ENCODE measurements around the gene NDUFAF7.

The NDUFAF7 gene

GRCh38 chr2:37211939-37212338, 19.5 kb upstream of the NDUFAF7 start:
- Histone ChIP-seq H3K9me3 (ENCODE audit: control insufficient read depth, insufficient read depth, low read depth, low read length) (no peaks in the 10 kb centered on the region), H3K4me3 (ENCODE audit: low read depth, low read length) (no peak overlapping the region), H3K36me3 (ENCODE audit: control insufficient read depth in 2 of 2, insufficient read depth in 1 of 2, low read length in 2 of 2) (peaks cover 84 to 89% of the 10 kb centered on the region in 2 experiments), H3K27ac (ENCODE audit: extremely low read depth, low read depth, low read length) (no peak overlapping the region), H3K4me1 (ENCODE audit: control insufficient read depth, insufficient read depth, low read length) (no peaks in the 10 kb centered on the region)
- TF ChIP-seq ZNF701 (tag by site-specific recombination; IDR thresholded peaks at IDR 0.05) (no peak), ZBTB1 (tag by site-specific recombination; IDR thresholded peaks at IDR 0.05) (no peak), ZNF148 (tag by site-specific recombination; IDR thresholded peaks at IDR 0.05; ENCODE audit: borderline replicate concordance) (no peak), ZNF560 (tag by site-specific recombination; IDR thresholded peaks at IDR 0.05; ENCODE audit: borderline replicate concordance) (no peak), HOXC10 (CRISPR knock-in tag; IDR thresholded peaks at IDR 0.05) (no peak), ZNF202 (tag by site-specific recombination; IDR thresholded peaks at IDR 0.05; ENCODE audit: borderline replicate concordance) (no peak), ZNF580 (tag by site-specific recombination; IDR thresholded peaks at IDR 0.05) (no peak), TCF7L2 (IDR thresholded peaks at IDR 0.05; ENCODE audit: borderline replicate concordance, low read depth, low read length) (no peak), ZNF529 (tag by site-specific recombination; IDR thresholded peaks at IDR 0.05; ENCODE audit: insufficient replicate concordance) (no peak)
- ChIA-PET POLR2A (interaction anchor here (0.7 kb wide), 1 partner anchor 13 kb away, joined by 3 read pairs; no protein-coding TSS in a partner anchor), CTCF (interaction anchor here (0.6 to 1.3 kb wide), 2 partner anchors 17 to 44 kb away, joined by 3 read pairs; no protein-coding TSS in a partner anchor)

GRCh38 chr2:37215250-37215649, 16.2 kb upstream of the NDUFAF7 start:
- H3K4me3 ChIP-seq (ENCODE audit: low read depth, low read length): no peak overlapping the region
- POLR2A ChIA-PET: no interaction called here
- no peak overlapping the region for H3K27ac ChIP-seq (ENCODE audit: extremely low read depth, low read depth, low read length)
- TF ChIP-seq ZNF16 (tag by site-specific recombination; IDR thresholded peaks at IDR 0.05; ENCODE audit: low read depth): no peak
- TF ChIP-seq ZFP3 (tag by site-specific recombination; IDR thresholded peaks at IDR 0.05; ENCODE audit: low read depth): no peak
- TF ChIP-seq ZNF362 (tag by site-specific recombination; IDR thresholded peaks at IDR 0.05): no peak
- TF ChIP-seq KLF17 (tag by site-specific recombination; IDR thresholded peaks at IDR 0.05): no peak
- TF ChIP-seq ZNF266 (tag by site-specific recombination; IDR thresholded peaks at IDR 0.05; ENCODE audit: low read depth): no peak
- TF ChIP-seq GFI1B (tag by site-specific recombination; IDR thresholded peaks at IDR 0.05): no peak
- TF ChIP-seq ZBTB48 (tag by site-specific recombination; IDR thresholded peaks at IDR 0.05): no peak
- TF ChIP-seq ZNF341 (tag by site-specific recombination; IDR thresholded peaks at IDR 0.05; ENCODE audit: low read depth): no peak
- H3K36me3 ChIP-seq (ENCODE audit: control insufficient read depth in 2 of 2, insufficient read depth in 1 of 2, low read length in 2 of 2): peaks cover 83 to 92% of the 10 kb centered on the region in 2 experiments
- H3K9me3 ChIP-seq (ENCODE audit: control insufficient read depth, insufficient read depth, low read depth, low read length): no peaks in the 10 kb centered on the region
- CTCF ChIA-PET: interaction anchor here (0.6 kb wide), 1 partner anchor 13 kb away, joined by 3 read pairs; no protein-coding TSS in a partner anchor
- H3K4me1 ChIP-seq (ENCODE audit: control insufficient read depth, insufficient read depth, low read length): no peaks in the 10 kb centered on the region

- Histone ChIP-seq H3K4me3 (ENCODE audit: low read depth, low read length) (no peak overlapping the region), H3K4me1 (ENCODE audit: control insufficient read depth, insufficient read depth, low read length) (no peaks in the 10 kb centered on the region), H3K27ac (ENCODE audit: extremely low read depth, low read depth, low read length) (no peak overlapping the region), H3K9me3 (ENCODE audit: control insufficient read depth, insufficient read depth, low read depth, low read length) (no peaks in the 10 kb centered on the region), H3K36me3 (ENCODE audit: control insufficient read depth in 2 of 2, insufficient read depth in 1 of 2, low read length in 2 of 2) (peaks cover 87 to 88% of the 10 kb centered on the region in 2 experiments)
- CTCF ChIA-PET: interaction anchor here (0.7 kb wide), 1 partner anchor 179 kb away, joined by 3 read pairs; no protein-coding TSS in a partner anchor
- POLR2A ChIA-PET: no interaction called here
- TF ChIP-seq ZNF394 (tag by site-specific recombination; IDR thresholded peaks at IDR 0.05; ENCODE audit: borderline replicate concordance): no peak
- no peak for TF ChIP-seq ZNF626 (tag by site-specific recombination; IDR thresholded peaks at IDR 0.05)
- TF ChIP-seq BCL11B (tag by site-specific recombination; IDR thresholded peaks at IDR 0.05; ENCODE audit: low read depth): no peak
- TF ChIP-seq ZNF140 (tag by site-specific recombination; IDR thresholded peaks at IDR 0.05): no peak
- no peak for TF ChIP-seq OSR2 (tag by site-specific recombination; IDR thresholded peaks at IDR 0.05)
- no peak for TF ChIP-seq ZNF175 (tag by site-specific recombination; IDR thresholded peaks at IDR 0.05)
- TF ChIP-seq CTCF (tag by site-specific recombination; IDR thresholded peaks at IDR 0.05): no peak
- TF ChIP-seq GLIS2 (tag by site-specific recombination; IDR thresholded peaks at IDR 0.05): no peak
- TF ChIP-seq ZNF350 (tag by site-specific recombination; IDR thresholded peaks at IDR 0.05): no peak
- TF ChIP-seq SCRT2 (tag by site-specific recombination; IDR thresholded peaks at IDR 0.05): no peak
These were observed 12.4 kb upstream of the NDUFAF7 start for GRCh38 chr2:37219046-37219445.

All from HEK293 (cell line).